PC-9 (cell line): ENCODE measurements around the gene NR6A1.

Experiments
- CTCF ChIP-seq: fragments of 200-600 bp; sonication (generic); conservative IDR thresholded peaks from 2 replicates; pipeline ENCODE4 v1.6.1; 2017; ENCODE audit warnings: mixed run types, antibody characterized with exemption, mild to moderate bottlenecking, moderate library complexity
- EZH2 ChIP-seq: fragments of 200-600 bp; sonication (generic); IDR thresholded peaks from 2 replicates; pipeline ENCODE4 v1.8.0; 2017; ENCODE audit warnings: antibody characterized with exemption, low read depth

DNA sequence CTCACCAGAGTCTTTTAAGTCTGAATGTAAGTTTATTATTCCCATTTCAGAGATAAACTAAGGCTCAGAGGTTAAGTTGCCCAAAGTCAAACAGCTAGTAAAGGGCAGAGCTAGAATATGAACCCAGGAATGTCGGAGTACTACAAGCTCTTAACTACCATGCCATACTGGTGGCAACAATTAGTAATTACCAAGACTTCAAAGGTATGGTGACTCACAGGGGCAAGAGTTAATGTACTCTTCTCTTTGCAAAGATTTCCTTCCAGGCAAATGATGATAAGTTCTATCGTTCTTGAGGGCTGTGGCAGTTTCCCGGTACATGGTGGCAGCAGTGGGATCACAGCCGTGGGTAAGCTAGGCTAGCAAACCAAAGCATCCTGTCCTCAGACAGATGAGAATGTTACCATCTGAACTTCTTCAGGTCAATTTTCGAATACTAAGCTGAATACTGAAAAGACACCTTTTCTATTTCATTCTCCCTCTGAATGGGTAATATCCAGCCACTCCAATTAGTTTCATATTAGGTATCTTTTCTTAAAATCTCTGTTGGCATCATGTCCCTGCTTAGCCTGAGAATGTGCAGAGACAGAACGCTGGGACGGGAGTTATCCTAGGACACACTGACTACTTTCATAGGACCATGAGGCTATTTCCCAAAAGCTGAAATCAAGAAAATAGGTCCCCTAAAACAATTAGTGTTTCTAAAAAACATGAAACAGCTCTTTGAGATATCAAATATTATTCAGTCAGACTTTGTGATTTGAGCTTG lies 147.0 kb downstream of the NR6A1 start:
- TF ChIP-seq EZH2: no peak
- TF ChIP-seq CTCF: no peak
